GM12892 (cell line): ENCODE data around the gene PCDH15.

Experiments used
- POLR2A ChIP-seq: IDR thresholded peaks from 2 replicates; pipeline ENCODE4 v1.6.1; 2011; ENCODE audit warnings: low read depth, low read length, control low read depth
- TAF1 ChIP-seq: IDR thresholded peaks from 2 replicates; pipeline ENCODE4 v1.6.1; 2011; ENCODE audit warnings: low read depth, mild to moderate bottlenecking, control low read depth, low read length, borderline replicate concordance

DNA sequence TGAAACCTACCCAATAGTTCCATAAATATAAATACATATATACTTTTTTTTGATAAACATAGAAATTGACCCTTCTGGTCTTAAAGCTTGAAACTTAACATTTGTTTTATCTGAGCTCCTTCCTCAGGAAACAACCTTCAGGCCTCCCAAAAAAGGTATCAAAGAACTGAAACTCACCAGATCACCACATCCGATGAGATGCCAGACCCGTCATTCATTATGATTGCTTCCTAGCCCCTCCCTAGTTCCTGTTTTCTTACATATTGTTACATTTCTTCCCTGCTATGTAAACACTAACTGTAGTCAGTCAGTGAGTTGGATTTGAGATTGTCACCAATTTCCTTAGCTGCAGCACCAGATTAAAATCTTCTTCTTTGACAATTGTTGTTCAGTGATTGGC lies 663.6 kb downstream of the PCDH15 start:
- no peak for TF ChIP-seq POLR2A
- no peak for TF ChIP-seq TAF1
